ENCODE data around the gene NOBOX. TPM values are rescaled to one million over a fixed set of nuclear protein-coding genes. Genes with fewer than 3 reads are reported as not detected.

NOBOX gene
- total RNA-seq, 1 experiment from 2014 or later: not detected

DNA sequence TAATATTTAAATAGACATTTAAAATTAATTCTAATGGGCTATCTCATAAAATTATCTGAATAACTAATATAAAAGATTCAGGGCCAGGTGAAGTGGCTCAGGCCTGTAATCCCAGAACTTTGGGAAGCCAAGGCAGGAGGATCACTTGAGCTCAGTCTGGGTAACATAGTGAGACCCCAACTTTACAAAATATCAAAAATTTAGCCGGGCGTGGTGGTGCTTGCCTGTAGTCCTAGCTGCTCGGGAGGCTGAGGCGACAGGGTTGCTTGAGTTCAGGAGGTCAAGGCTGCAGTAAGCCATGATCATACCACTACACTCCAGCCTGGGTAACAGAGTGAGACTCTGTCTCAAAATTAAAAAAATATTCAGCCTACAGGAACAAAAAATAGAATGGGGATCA is 12.5 kb downstream of the NOBOX start:
- no peak overlapping the region for H2AFZ ChIP-seq (ENCODE audit: low read length)
- H3K9ac ChIP-seq (ENCODE audit: low read length): no peak overlapping the region
- no peak overlapping the region for H3K4me2 ChIP-seq (ENCODE audit: low read length)
- H3K9me3 ChIP-seq (ENCODE audit: low read length): no peaks in the 10 kb centered on the region
- POLR2A ChIA-PET (ENCODE audit: unreplicated experiment): no interaction called here
- intact Hi-C loops (cut with micrococcal nuclease): no loop called here
- no peaks in the 10 kb centered on the region for H4K20me1 ChIP-seq (ENCODE audit: low read length)
- CTCF ChIA-PET: interaction anchor here (1.3 kb wide), 1 partner anchor 263 kb away, joined by 5 read pairs; no protein-coding TSS in a partner anchor
- no peak overlapping the region for H3K4me3 ChIP-seq (ENCODE audit: low read length)
- H3K9me2 ChIP-seq (replicated peaks; ENCODE audit: low read length): no peaks in the 10 kb centered on the region
- 0 out of 2 replicates have a peak, but pooled peaks cover 5% of the 10 kb centered on the region for H3K4me1 ChIP-seq (ENCODE audit: insufficient read depth, low read length)
- no peaks in the 10 kb centered on the region for H3K36me3 ChIP-seq (ENCODE audit: low read depth, low read length)
- ATAC-seq (no peak), DNase-seq (no peak)
- H3K79me2 ChIP-seq (ENCODE audit: low read length): no peaks in the 10 kb centered on the region
- no TSS peak for BruUV-seq (replicated peaks)
- H3K27me3 ChIP-seq (ENCODE audit: low read length): no peaks in the 10 kb centered on the region
- H3F3A ChIP-seq (ENCODE audit: low read length, unreplicated experiment): no peaks in the 10 kb centered on the region
- no peak for TF ChIP-seq EZH2phosphoT487 (IDR thresholded peaks at IDR 0.05; ENCODE audit: borderline replicate concordance, low read length)
- no peak for TF ChIP-seq CTCF (conservative IDR thresholded peaks at IDR 0.05; ENCODE audit: low read depth, low read length)
- no peak for TF ChIP-seq EZH2 (IDR thresholded peaks at IDR 0.05; ENCODE audit: low read length, unreplicated experiment)
- H3K27ac ChIP-seq (ENCODE audit: low read length): no peak overlapping the region

DNA sequence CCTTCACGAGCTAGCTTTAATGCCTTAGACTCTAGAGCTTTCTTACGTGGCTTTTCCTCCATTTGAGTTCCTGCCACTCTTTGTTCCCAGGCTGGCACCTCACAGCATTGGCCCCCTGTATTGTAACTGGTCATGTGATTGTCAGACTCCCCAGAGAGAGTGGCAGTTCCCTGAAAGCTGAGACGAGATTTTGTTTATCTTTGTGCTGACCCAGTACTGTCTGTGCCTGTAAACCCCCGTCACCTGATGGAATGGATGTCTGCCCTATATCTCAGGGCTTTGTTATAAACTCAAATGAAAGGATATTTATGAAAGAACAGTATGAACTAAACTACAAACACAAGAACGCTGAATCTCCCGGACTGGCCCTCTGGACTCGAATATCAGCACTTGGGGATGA is 13.0 kb downstream of the NOBOX start:
- DNase-seq: no peak
- TF ChIP-seq CTCF (conservative IDR thresholded peaks at IDR 0.05; ENCODE audit: low read depth, low read length): no peak
- H3K9ac ChIP-seq (ENCODE audit: low read length): no peak overlapping the region
- no peaks in the 10 kb centered on the region for H3K9me3 ChIP-seq (ENCODE audit: low read length)
- intact Hi-C loops (cut with micrococcal nuclease): no loop called here
- no peaks in the 10 kb centered on the region for H3K36me3 ChIP-seq (ENCODE audit: low read depth, low read length)
- 0 out of 2 replicates have a peak, but pooled peaks cover 5% of the 10 kb centered on the region for H3K4me1 ChIP-seq (ENCODE audit: insufficient read depth, low read length)
- H3K27ac ChIP-seq (ENCODE audit: low read length): no peak overlapping the region
- no peak overlapping the region for H3K4me3 ChIP-seq (ENCODE audit: low read length)
- H3F3A ChIP-seq (ENCODE audit: low read length, unreplicated experiment): no peaks in the 10 kb centered on the region
- ATAC-seq: no peak
- no peak overlapping the region for H3K4me2 ChIP-seq (ENCODE audit: low read length)
- H4K20me1 ChIP-seq (ENCODE audit: low read length): no peaks in the 10 kb centered on the region
- no peaks in the 10 kb centered on the region for H3K27me3 ChIP-seq (ENCODE audit: low read length)
- no peak overlapping the region for H2AFZ ChIP-seq (ENCODE audit: low read length)
- no peaks in the 10 kb centered on the region for H3K9me2 ChIP-seq (replicated peaks; ENCODE audit: low read length)
- BruUV-seq (replicated peaks): no TSS peak
- POLR2A ChIA-PET (ENCODE audit: unreplicated experiment): no interaction called here
- no peaks in the 10 kb centered on the region for H3K79me2 ChIP-seq (ENCODE audit: low read length)
- CTCF ChIA-PET: no interaction called here

DNA sequence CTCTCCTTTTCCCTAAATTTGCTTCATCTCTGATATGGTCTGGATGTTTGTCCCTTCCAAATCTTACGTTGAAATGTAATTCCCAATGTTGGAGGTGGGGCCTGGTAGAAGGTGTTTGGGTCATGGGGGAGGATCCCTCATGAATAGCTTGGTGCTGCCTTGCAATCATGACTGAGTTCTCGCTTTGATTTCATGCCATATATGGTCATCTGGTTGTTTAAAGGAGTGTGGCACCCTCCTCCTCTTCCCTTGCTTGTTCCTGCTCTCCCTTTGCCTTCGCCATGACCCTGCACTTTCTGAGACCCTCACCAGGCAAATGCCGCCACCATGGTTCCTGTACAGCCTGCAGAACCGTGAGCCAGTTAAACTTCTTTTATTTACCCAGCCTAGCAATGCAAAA is 14.5 kb downstream of the NOBOX start:
- ATAC-seq: no peak
- CTCF ChIA-PET: no interaction called here
- intact Hi-C loops (cut with micrococcal nuclease): no loop called here
- Histone ChIP-seq H3K4me2 (ENCODE audit: low read length) (no peak overlapping the region), H2AFZ (ENCODE audit: low read length) (no peak overlapping the region), H3K4me3 (ENCODE audit: low read length) (no peak overlapping the region), H3K9ac (ENCODE audit: low read length) (no peak overlapping the region), H3K79me2 (ENCODE audit: low read length) (no peaks in the 10 kb centered on the region), H3F3A (ENCODE audit: low read length, unreplicated experiment) (no peaks in the 10 kb centered on the region), H3K4me1 (ENCODE audit: insufficient read depth, low read length) (0 out of 2 replicates have a peak, but pooled peaks cover 5% of the 10 kb centered on the region), H3K27ac (ENCODE audit: low read length) (no peak overlapping the region), H4K20me1 (ENCODE audit: low read length) (no peaks in the 10 kb centered on the region), H3K27me3 (ENCODE audit: low read length) (no peaks in the 10 kb centered on the region), H3K36me3 (ENCODE audit: low read depth, low read length) (no peaks in the 10 kb centered on the region), H3K9me3 (ENCODE audit: low read length) (no peaks in the 10 kb centered on the region), H3K9me2 (replicated peaks; ENCODE audit: low read length) (no peaks in the 10 kb centered on the region)
- no TSS peak for BruUV-seq (replicated peaks)
- DNase-seq: no peak
- POLR2A ChIA-PET (ENCODE audit: unreplicated experiment): no interaction called here
- TF ChIP-seq EZH2 (IDR thresholded peaks at IDR 0.05; ENCODE audit: low read length, unreplicated experiment): no peak
- TF ChIP-seq CTCF (conservative IDR thresholded peaks at IDR 0.05; ENCODE audit: low read depth, low read length): no peak
- TF ChIP-seq EZH2phosphoT487 (IDR thresholded peaks at IDR 0.05; ENCODE audit: borderline replicate concordance, low read length): no peak

Data from PC-3 (cell line).